SK-N-SH (cell line): ENCODE data around the gene CTSF. TPM values are rescaled to one million over a fixed set of nuclear protein-coding genes. Genes with fewer than 3 reads are reported as not detected.

Source experiments
- CHD2 ChIP-seq: fragments of 150-350 bp; IDR thresholded peaks from 2 replicates; pipeline ENCODE4 v1.6.1; 2018; ENCODE audit warnings: low read length; ENCODE audit not compliant: partially characterized antibody
- ELF1 ChIP-seq: IDR thresholded peaks from 2 replicates; pipeline ENCODE4 v1.4.0; 2012
- EP300 ChIP-seq, 2 experiments: IDR thresholded peaks; 2 replicates each; pipeline versions ENCODE4 v1.4.0 to v1.6.1; 2012; ENCODE audit warnings: borderline replicate concordance in 1 of 2, low read depth in 1 of 2, low read length in 1 of 2
- EZH2phosphoT487 ChIP-seq: fragments of 200-600 bp; sonication (generic); IDR thresholded peaks from 2 replicates; pipeline ENCODE4 v1.6.1; 2017; ENCODE audit warnings: low read depth, mixed run types, mild to moderate bottlenecking, antibody characterized with exemption, moderate library complexity, borderline replicate concordance
- FOSL2 ChIP-seq: IDR thresholded peaks from 2 replicates; pipeline ENCODE4 v1.4.0; 2012; ENCODE audit warnings: low read depth, mild to moderate bottlenecking, moderate library complexity, borderline replicate concordance
- FOXJ3 ChIP-seq: sonication (generic); formaldehyde crosslinking; IDR thresholded peaks from 2 replicates; pipeline ENCODE4 v1.5.1; 2020; ENCODE audit warnings: mild to moderate bottlenecking, missing genetic modification reagents
- FOXM1 ChIP-seq: IDR thresholded peaks from 2 replicates; pipeline ENCODE4 v1.4.0; 2012; ENCODE audit warnings: low read depth, mild to moderate bottlenecking
- GABPA ChIP-seq: IDR thresholded peaks from 2 replicates; pipeline ENCODE4 v1.4.0; 2012; ENCODE audit warnings: low read depth, mild to moderate bottlenecking
- JUND ChIP-seq: IDR thresholded peaks from 2 replicates; pipeline ENCODE4 v1.4.0; 2012
- MXI1 ChIP-seq: IDR thresholded peaks from 2 replicates; pipeline ENCODE4 v1.6.1; 2012; ENCODE audit warnings: mild to moderate bottlenecking, low read depth, low read length, improper control_type of control experiment
- NFIC ChIP-seq: IDR thresholded peaks from 2 replicates; pipeline ENCODE4 v1.4.0; 2012; ENCODE audit warnings: borderline replicate concordance
- NRF1 ChIP-seq: IDR thresholded peaks from 2 replicates; pipeline ENCODE4 v1.6.1; 2012; ENCODE audit warnings: low read depth, mild to moderate bottlenecking, low read length
- POLR2AphosphoS5 ChIP-seq: IDR thresholded peaks from 2 replicates; pipeline ENCODE4 v1.6.1; 2012; ENCODE audit warnings: low read depth, low read length
- RAD21 ChIP-seq: IDR thresholded peaks from 2 replicates; pipeline ENCODE4 v1.6.1; 2012; ENCODE audit warnings: mild to moderate bottlenecking, low read length
- SIN3A ChIP-seq: IDR thresholded peaks from 2 replicates; pipeline ENCODE4 v1.6.1; 2012; ENCODE audit warnings: low read depth, mild to moderate bottlenecking, low read length, moderate library complexity, borderline replicate concordance
- SMC3 ChIP-seq: IDR thresholded peaks from 2 replicates; pipeline ENCODE4 v1.6.1; 2012; ENCODE audit warnings: low read depth, low read length, improper control_type of control experiment
- TCF12 ChIP-seq: IDR thresholded peaks from 2 replicates; pipeline ENCODE4 v1.4.0; 2012
- TEAD4 ChIP-seq: IDR thresholded peaks from 2 replicates; pipeline ENCODE4 v1.4.0; 2012; ENCODE audit warnings: mild to moderate bottlenecking, borderline replicate concordance; ENCODE audit not compliant: insufficient read depth
- YY1 ChIP-seq: IDR thresholded peaks from 2 replicates; pipeline ENCODE4 v1.4.0; 2012; ENCODE audit warnings: low read depth, mild to moderate bottlenecking
- polyA plus RNA-seq, 3 experiments: library from polyadenylated mRNA; depleted of rRNA; stranded (reverse); fragments of >200 nt; gene quantifications; 2 replicates each; pipeline ENCODE4 v1.2.3, GENCODE V29; 2012
- TF ChIP-seq, protein P1 (sequence below): IDR thresholded peaks from 2 replicates; pipeline ENCODE4 v1.6.1; 2012; ENCODE audit warnings: mild to moderate bottlenecking, low read depth, low read length, moderate library complexity
- TF ChIP-seq, protein P2 (sequence below): IDR thresholded peaks from 2 replicates; pipeline ENCODE4; 2012
- TF ChIP-seq, protein P3 (sequence below): fragments of 150-350 bp; IDR thresholded peaks from 2 replicates; pipeline ENCODE4 v1.6.1; 2016; ENCODE audit warnings: mild to moderate bottlenecking, low read depth, low read length

CTSF gene
- polyA plus RNA-seq, 1 of the 3 experiments (the other 2 are of a cell fraction), result 57.2 TPM

DNA sequence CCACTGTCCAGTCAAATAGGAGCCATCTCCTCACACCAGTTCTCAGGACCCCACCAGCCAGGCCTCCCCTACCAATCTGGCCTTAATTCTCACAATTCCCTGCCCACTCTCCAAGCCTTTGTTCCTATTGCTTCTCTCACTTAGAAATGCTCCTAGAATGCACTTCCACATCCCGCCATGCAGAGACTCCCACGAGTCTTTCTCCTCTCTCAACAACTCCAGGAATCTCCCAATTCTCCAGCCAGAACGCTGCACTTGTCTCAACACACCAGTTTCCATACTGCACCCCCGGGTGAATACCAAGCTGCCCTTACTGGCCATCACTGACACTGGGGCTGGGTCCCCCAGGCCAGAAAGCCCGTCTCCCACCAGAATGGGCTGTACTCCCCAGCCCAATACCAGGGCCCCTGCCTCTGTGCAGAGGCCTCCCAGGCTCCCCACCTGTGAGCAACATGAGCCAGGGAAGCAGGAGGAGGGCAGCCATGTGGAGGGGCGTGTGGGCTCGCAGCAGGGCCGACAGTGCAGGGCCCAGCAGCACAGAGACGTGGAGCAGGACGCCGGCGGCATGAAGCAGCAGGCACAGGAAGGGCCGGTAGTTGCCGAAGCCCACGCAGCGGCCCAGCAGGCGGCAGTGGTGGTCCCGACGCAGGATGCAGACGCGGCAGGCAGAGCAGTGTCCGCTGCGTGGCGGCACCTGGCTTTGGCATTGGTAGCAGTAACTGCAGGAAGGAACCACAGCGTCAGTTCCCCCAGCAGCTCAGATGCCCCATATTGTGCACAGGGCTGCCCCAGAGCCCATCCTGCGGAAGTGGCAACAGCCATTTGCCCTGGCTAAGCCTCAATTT is 24.9 kb downstream of the CTSF start (continued):
- TF ChIP-seq, protein P1, sequence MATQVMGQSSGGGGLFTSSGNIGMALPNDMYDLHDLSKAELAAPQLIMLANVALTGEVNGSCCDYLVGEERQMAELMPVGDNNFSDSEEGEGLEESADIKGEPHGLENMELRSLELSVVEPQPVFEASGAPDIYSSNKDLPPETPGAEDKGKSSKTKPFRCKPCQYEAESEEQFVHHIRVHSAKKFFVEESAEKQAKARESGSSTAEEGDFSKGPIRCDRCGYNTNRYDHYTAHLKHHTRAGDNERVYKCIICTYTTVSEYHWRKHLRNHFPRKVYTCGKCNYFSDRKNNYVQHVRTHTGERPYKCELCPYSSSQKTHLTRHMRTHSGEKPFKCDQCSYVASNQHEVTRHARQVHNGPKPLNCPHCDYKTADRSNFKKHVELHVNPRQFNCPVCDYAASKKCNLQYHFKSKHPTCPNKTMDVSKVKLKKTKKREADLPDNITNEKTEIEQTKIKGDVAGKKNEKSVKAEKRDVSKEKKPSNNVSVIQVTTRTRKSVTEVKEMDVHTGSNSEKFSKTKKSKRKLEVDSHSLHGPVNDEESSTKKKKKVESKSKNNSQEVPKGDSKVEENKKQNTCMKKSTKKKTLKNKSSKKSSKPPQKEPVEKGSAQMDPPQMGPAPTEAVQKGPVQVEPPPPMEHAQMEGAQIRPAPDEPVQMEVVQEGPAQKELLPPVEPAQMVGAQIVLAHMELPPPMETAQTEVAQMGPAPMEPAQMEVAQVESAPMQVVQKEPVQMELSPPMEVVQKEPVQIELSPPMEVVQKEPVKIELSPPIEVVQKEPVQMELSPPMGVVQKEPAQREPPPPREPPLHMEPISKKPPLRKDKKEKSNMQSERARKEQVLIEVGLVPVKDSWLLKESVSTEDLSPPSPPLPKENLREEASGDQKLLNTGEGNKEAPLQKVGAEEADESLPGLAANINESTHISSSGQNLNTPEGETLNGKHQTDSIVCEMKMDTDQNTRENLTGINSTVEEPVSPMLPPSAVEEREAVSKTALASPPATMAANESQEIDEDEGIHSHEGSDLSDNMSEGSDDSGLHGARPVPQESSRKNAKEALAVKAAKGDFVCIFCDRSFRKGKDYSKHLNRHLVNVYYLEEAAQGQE, result no peak
- TF ChIP-seq, protein P2, sequence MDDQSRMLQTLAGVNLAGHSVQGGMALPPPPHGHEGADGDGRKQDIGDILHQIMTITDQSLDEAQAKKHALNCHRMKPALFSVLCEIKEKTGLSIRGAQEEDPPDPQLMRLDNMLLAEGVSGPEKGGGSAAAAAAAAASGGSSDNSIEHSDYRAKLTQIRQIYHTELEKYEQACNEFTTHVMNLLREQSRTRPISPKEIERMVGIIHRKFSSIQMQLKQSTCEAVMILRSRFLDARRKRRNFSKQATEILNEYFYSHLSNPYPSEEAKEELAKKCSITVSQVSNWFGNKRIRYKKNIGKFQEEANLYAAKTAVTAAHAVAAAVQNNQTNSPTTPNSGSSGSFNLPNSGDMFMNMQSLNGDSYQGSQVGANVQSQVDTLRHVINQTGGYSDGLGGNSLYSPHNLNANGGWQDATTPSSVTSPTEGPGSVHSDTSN, result no peak
- TF ChIP-seq POLR2AphosphoS5 (no peak), TEAD4 (no peak), YY1 (no peak), JUND (no peak), NRF1 (no peak), FOSL2 (no peak), FOXM1 (no peak), SIN3A (no peak), TCF12 (no peak), ELF1 (no peak), EZH2phosphoT487 (no peak), CHD2 (no peak), GABPA (no peak), FOXJ3 (CRISPR knock-in tag) (no peak), RAD21 (peak; percentile 56), MXI1 (peak; percentile 62; the same call in 1 of the 2 replicates), NFIC (no peak), SMC3 (peak; percentile 38; the same call in 1 of the 2 replicates), EP300 (IDR thresholded peaks at IDR 0.05; ENCODE audit: borderline replicate concordance in 1 of 2, low read depth in 1 of 2, low read length in 1 of 2) (no peak)
- TF ChIP-seq, protein P3, sequence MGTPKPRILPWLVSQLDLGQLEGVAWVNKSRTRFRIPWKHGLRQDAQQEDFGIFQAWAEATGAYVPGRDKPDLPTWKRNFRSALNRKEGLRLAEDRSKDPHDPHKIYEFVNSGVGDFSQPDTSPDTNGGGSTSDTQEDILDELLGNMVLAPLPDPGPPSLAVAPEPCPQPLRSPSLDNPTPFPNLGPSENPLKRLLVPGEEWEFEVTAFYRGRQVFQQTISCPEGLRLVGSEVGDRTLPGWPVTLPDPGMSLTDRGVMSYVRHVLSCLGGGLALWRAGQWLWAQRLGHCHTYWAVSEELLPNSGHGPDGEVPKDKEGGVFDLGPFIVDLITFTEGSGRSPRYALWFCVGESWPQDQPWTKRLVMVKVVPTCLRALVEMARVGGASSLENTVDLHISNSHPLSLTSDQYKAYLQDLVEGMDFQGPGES, result no peak
